Naive thymus-derived CD4-positive, alpha-beta T cell (primary cell): Measurements from ENCODE around the gene SCAPER. TPM values are rescaled to one million over a fixed set of nuclear protein-coding genes. Genes with fewer than 3 reads are reported as not detected.
A peak's percentile ranks its signal among the peaks of the same experiment; 100 is the strongest.

Experiments
- ATAC-seq: fragments of 150-1000 bp; cut with Tn5 transposase; 2 replicates; pipeline ENCODE4 v1.10.0; 2021; ENCODE audit warnings: mild to moderate bottlenecking, moderate library complexity
- CTCF ChIA-PET: fragments of 350-600 bp; sonication (Branson Sonifier 250); formaldehyde crosslinking; loops from one replicate; lab custom pipeline; 2021; ENCODE audit warnings: antibody characterized with exemption; lab: Charles Lee
- POLR2A ChIA-PET: fragments of 350-600 bp; sonication (Branson Sonifier 250); formaldehyde crosslinking; loops from one replicate; lab custom pipeline; 2021; ENCODE audit warnings: antibody characterized with exemption, inconsistent platforms; lab: Charles Lee
- DNase-seq, 9 donors: peaks; one replicate each; pipeline versions ENCODE4 v3.0.0 to v3.0.0-alpha.2; 2020 to 2022; ENCODE audit warnings: mixed read lengths in 1 of 9
- H3K27ac ChIP-seq: one replicate; pipeline ENCODE4 v1.7.0; 2013; ENCODE audit warnings: mild to moderate bottlenecking, low read depth, low read length, moderate library complexity
- H3K27me3 ChIP-seq, 2 donors: one replicate each; pipeline ENCODE4 v1.7.0; 2013; ENCODE audit warnings: low read length in 2 of 2, mild to moderate bottlenecking in 2 of 2, moderate library complexity in 2 of 2; ENCODE audit not compliant: control insufficient read depth in 2 of 2, insufficient read depth in 2 of 2
- H3K36me3 ChIP-seq, 3 experiments: 1 replicate in 2 of 3; 2 replicates in 1 of 3; pipeline ENCODE4 v1.7.0; 2013; ENCODE audit warnings: low read length in 3 of 3, mild to moderate bottlenecking in 3 of 3, moderate library complexity in 1 of 3; ENCODE audit not compliant: insufficient read depth in 3 of 3, control insufficient read depth in 2 of 3
- H3K4me1 ChIP-seq, 2 donors: one replicate each; pipeline ENCODE4 v1.7.0; 2013; ENCODE audit warnings: low read length in 2 of 2, mild to moderate bottlenecking in 2 of 2, moderate library complexity in 1 of 2; ENCODE audit not compliant: control insufficient read depth in 2 of 2, insufficient read depth in 2 of 2
- H3K4me3 ChIP-seq: 2 replicates; pipeline ENCODE4 v1.7.0; 2013; ENCODE audit warnings: mild to moderate bottlenecking, low read length
- H3K9me3 ChIP-seq, 3 experiments: 1 replicate in 2 of 3; 2 replicates in 1 of 3; pipeline ENCODE4 v1.7.0; 2013; ENCODE audit warnings: low read length in 3 of 3; ENCODE audit not compliant: control insufficient read depth in 2 of 3
- H3K27ac Mint-ChIP-seq, 9 donors: one replicate each; pipeline ENCODE4 v1.8.0; 2020 to 2022; ENCODE audit warnings: mixed read lengths in 9 of 9, mild to moderate bottlenecking in 8 of 9, moderate library complexity in 5 of 9, inconsistent platforms in 2 of 9
- H3K27me3 Mint-ChIP-seq, 5 donors: one replicate each; pipeline ENCODE4 v1.8.0; 2021 to 2022; ENCODE audit warnings: mixed read lengths in 5 of 5, mild to moderate bottlenecking in 1 of 5
- H3K36me3 Mint-ChIP-seq, 5 donors: one replicate each; pipeline ENCODE4 v1.8.0; 2020 to 2022; ENCODE audit warnings: mixed read lengths in 5 of 5, mild to moderate bottlenecking in 3 of 5, inconsistent platforms in 1 of 5
- H3K4me1 Mint-ChIP-seq, 7 donors: one replicate each; pipeline ENCODE4 v1.8.0; 2020 to 2022; ENCODE audit warnings: mixed read lengths in 7 of 7, mild to moderate bottlenecking in 3 of 7, inconsistent platforms in 1 of 7
- H3K4me3 Mint-ChIP-seq, 10 donors: one replicate each; pipeline ENCODE4 v1.8.0; 2020 to 2022; ENCODE audit warnings: mild to moderate bottlenecking in 10 of 10, mixed read lengths in 10 of 10, moderate library complexity in 6 of 10, inconsistent platforms in 2 of 10
- H3K9me3 Mint-ChIP-seq, 11 donors: one replicate each; pipeline ENCODE4 v1.8.0; 2020 to 2022; ENCODE audit warnings: mixed read lengths in 11 of 11, mild to moderate bottlenecking in 4 of 11, inconsistent platforms in 1 of 11, moderate library complexity in 1 of 11
- intact Hi-C, 2 donors: fragments of 100-400 bp; cut with micrococcal nuclease; formaldehyde crosslinking; loops; one replicate each; pipeline ENCODE4 v1.15.1; 2023
- polyA plus RNA-seq, 2 donors: library from polyadenylated mRNA; unstranded; fragments of 300-500 nt; fragmentation: Illumina TruSeq; gene quantifications; one replicate each; pipeline ENCODE4 v1.2.3, GENCODE V29; 2021
- total RNA-seq, 6 experiments: library from RNA in 5 of 6; stranded (reverse) in 5 of 6; gene quantifications; 1 replicate in 5 of 6; 2 replicates in 1 of 6; pipeline ENCODE4 v1.2.3 and lab custom pipeline; 2021 to 2026

SCAPER gene
- total and polyA plus RNA-seq, 7 experiments from 2014 or later = 22.6 to 56.9 (median 48.8) TPM

DNA sequence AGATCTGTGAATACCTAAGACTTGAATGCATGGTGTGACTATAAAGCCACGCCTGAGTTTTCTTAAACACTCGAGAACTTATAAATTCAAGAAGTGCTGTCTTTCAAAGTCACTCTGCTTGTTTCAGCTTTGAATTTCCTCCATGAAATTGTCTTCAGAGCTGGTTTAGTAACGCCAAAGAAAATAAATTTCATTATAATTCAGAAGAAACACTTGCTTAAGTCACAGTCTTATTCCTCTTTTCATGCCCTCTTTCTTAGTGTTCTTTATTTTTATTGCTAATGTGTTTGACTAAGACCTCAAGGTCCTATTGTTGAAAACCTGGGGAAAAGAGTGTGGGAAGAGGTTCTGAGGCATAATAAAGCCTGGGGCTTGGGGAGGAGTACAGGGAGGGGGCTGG lies 23.1 kb upstream of the SCAPER start:
- DNase-seq = no peak
- ChIA-PET POLR2A (interaction anchor here (0.6 kb wide), 2 partner anchors 18 to 493 kb away, joined by 3 read pairs; no protein-coding TSS in a partner anchor), CTCF (no interaction called here)
- no peak overlapping the region for H3K27ac Mint-ChIP-seq
- H3K27me3 Mint-ChIP-seq = peaks cover 0 to 41% (median 0%) of the 10 kb centered on the region in 5 donors
- peaks cover 0 to 3% (median 2%) of the 10 kb centered on the region in 5 donors for H3K36me3 Mint-ChIP-seq
- no peaks in the 10 kb centered on the region for H3K36me3 ChIP-seq
- H3K4me1 Mint-ChIP-seq = peaks cover 9 to 21% (median 19%) of the 10 kb centered on the region in 7 donors
- H3K4me3 Mint-ChIP-seq = no peak overlapping the region
- ATAC-seq = no peak
- H3K27me3 ChIP-seq = no peaks in the 10 kb centered on the region
- H3K27ac ChIP-seq = no peak overlapping the region
- H3K9me3 Mint-ChIP-seq = no peaks in the 10 kb centered on the region
- H3K4me1 ChIP-seq = peaks cover 4 to 14% of the 10 kb centered on the region in 2 donors
- intact Hi-C loops = no loop called here
- no peak overlapping the region for H3K4me3 ChIP-seq
- no peaks in the 10 kb centered on the region for H3K9me3 ChIP-seq

DNA sequence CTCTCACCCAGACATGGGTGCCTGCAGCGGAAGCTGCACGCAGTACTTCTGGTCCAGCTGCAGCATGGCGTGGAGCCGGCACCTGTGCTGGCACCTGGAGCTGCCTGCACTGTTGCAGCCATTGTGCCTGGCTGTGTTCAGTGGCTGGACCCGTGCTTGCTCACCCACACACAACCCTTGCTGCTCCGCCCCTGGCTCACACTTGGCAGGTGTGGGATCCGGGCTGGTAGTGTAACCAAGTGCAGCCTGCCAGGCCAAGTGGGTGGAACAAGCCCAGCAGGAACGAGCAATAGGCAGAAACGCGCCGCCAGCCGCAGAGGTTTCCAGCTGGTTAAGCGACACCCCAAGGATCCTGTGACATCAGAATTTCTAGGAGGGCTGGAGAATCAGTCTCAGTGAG lies 11.2 kb upstream of the SCAPER start:
- no peaks in the 10 kb centered on the region for H3K36me3 ChIP-seq
- H3K27me3 Mint-ChIP-seq = peaks cover 0 to 46% (median 5%) of the 10 kb centered on the region in 5 donors
- ChIA-PET CTCF (interaction anchor here (1.5 kb wide), 1 partner anchor 79 kb away, joined by 4 read pairs; the partner anchor contains the start of gene PSTPIP1), POLR2A (no interaction called here)
- peaks cover 0 to 5% (median 0%) of the 10 kb centered on the region in 7 donors for H3K4me1 Mint-ChIP-seq
- no peak overlapping the region for H3K27ac ChIP-seq
- no peak overlapping the region for H3K4me3 ChIP-seq
- DNase-seq (no peak), ATAC-seq (no peak)
- no peaks in the 10 kb centered on the region for H3K9me3 ChIP-seq
- H3K9me3 Mint-ChIP-seq = no peaks in the 10 kb centered on the region
- H3K36me3 Mint-ChIP-seq = no peaks in the 10 kb centered on the region
- H3K27ac Mint-ChIP-seq = no peak overlapping the region
- intact Hi-C loops = no loop called here
- H3K4me3 Mint-ChIP-seq = no peak overlapping the region
- H3K4me1 ChIP-seq = no peaks in the 10 kb centered on the region
- H3K27me3 ChIP-seq = no peaks in the 10 kb centered on the region

DNA sequence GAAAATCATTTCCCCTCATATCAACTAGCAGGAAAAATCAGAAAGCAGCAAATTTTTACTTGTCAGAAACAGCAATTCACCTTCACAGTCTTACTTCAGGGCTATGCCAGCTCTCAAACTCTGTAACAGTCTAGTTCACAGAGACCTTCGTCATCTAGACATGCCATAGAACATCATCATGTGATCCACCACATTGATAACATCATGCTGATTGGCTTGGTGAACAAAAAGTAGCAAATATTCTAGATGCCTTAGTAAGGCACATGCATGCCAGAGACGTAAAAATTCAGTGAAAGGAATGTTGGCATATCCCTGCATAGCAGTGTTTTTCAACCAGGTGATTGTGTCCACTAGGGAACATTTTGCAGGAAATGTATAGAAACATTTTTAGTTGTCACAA lies 8.6 kb upstream of the SCAPER start:
- CTCF ChIA-PET = no interaction called here
- POLR2A ChIA-PET = interaction anchor here (1.1 kb wide), 1 partner anchor 8 kb away, joined by 4 read pairs; the partner anchor contains the start of gene SCAPER
- Mint-ChIP-seq H3K36me3 (no peaks in the 10 kb centered on the region), H3K9me3 (no peaks in the 10 kb centered on the region), H3K27ac (no peak overlapping the region), H3K27me3 (peaks cover 0 to 25% (median 5%) of the 10 kb centered on the region in 5 donors), H3K4me1 (peaks cover 0 to 5% (median 0%) of the 10 kb centered on the region in 7 donors), H3K4me3 (no peak overlapping the region)
- no peak for DNase-seq
- intact Hi-C loops = no loop called here
- no peak for ATAC-seq
- Histone ChIP-seq H3K9me3 (no peaks in the 10 kb centered on the region), H3K36me3 (no peaks in the 10 kb centered on the region), H3K4me1 (no peaks in the 10 kb centered on the region), H3K4me3 (no peak overlapping the region), H3K27me3 (no peaks in the 10 kb centered on the region), H3K27ac (no peak overlapping the region)

- no peaks in the 10 kb centered on the region for H3K9me3 ChIP-seq
- Mint-ChIP-seq H3K27ac (no peak overlapping the region), H3K4me1 (peaks cover 0 to 5% (median 4%) of the 10 kb centered on the region in 7 donors), H3K4me3 (no peak overlapping the region), H3K36me3 (no peaks in the 10 kb centered on the region), H3K27me3 (peaks cover 0 to 15% (median 4%) of the 10 kb centered on the region in 5 donors), H3K9me3 (no peaks in the 10 kb centered on the region)
- no peak for ATAC-seq
- ChIA-PET CTCF (no interaction called here), POLR2A (no interaction called here)
- H3K27me3 ChIP-seq = no peaks in the 10 kb centered on the region
- no peak for DNase-seq
- intact Hi-C loops = no loop called here
- H3K4me3 ChIP-seq = no peak overlapping the region
- no peak overlapping the region for H3K27ac ChIP-seq
- no peaks in the 10 kb centered on the region for H3K36me3 ChIP-seq
- H3K4me1 ChIP-seq = no peaks in the 10 kb centered on the region
Measured at GRCh38 chr15:76912430-76912829, 7.3 kb upstream of the SCAPER start.

DNA sequence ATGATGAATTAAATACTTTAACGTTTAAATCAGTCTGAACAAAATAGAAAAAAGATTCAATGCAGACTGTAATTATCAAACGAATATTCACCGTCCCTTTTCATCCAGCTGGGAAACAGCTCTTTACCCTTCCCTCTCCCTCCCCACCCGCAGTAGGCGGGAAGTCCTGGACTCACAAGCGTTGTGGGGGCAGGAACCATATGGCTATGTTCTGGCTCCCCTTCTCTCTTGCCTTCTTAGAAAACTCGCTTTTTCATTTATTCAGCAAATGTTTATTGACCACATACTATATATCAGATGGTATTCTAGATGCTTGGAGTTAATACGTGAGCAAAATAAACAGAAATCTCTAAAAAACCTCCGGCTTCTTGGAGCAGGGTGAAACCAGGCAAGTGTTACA lies 715 bp upstream of the SCAPER start:
- Mint-ChIP-seq H3K4me3 (peak overlapping the region; percentile 86 to 96 (median 94)), H3K36me3 (peaks cover 0 to 4% (median 0%) of the 10 kb centered on the region in 5 donors), H3K4me1 (peaks cover 18 to 43% (median 36%) of the 10 kb centered on the region in 7 donors), H3K27me3 (no peaks in the 10 kb centered on the region), H3K27ac (peak overlapping the region; percentile 87 to 99 (median 97)), H3K9me3 (peaks cover 0 to 3% (median 0%) of the 10 kb centered on the region in 11 donors)
- DNase-seq (no peak), ATAC-seq (no peak)
- H3K4me1 ChIP-seq = peaks cover 8 to 26% of the 10 kb centered on the region in 2 donors
- H3K27ac ChIP-seq = peak overlapping the region; percentile 84
- H3K4me3 ChIP-seq = peak overlapping the region; percentile 64
- H3K36me3 ChIP-seq = peaks cover 0 to 5% (median 0%) of the 10 kb centered on the region in 3 experiments
- ChIA-PET CTCF (interaction anchor here (0.7 kb wide), 1 partner anchor 589 kb away, joined by 3 read pairs; no protein-coding TSS in a partner anchor), POLR2A (interaction anchor here (0.6 to 3.3 kb wide), 7 partner anchors 8 to 528 kb away, joined by 3 to 28 read pairs (median 4); partner anchors contain the start of genes PSTPIP1 and RCN2)
- intact Hi-C loops = loop anchor here (1.0 to 10.0 kb wide), 7 partner anchors 25 to 1061 kb away; partner anchors contain the start of genes RCN2 (in 2 of the 2), HMG20A (in 1 of the 2), PEAK1 (in 1 of the 2) and PSTPIP1 (in 1 of the 2)
- H3K27me3 ChIP-seq = no peaks in the 10 kb centered on the region
- no peaks in the 10 kb centered on the region for H3K9me3 ChIP-seq

DNA sequence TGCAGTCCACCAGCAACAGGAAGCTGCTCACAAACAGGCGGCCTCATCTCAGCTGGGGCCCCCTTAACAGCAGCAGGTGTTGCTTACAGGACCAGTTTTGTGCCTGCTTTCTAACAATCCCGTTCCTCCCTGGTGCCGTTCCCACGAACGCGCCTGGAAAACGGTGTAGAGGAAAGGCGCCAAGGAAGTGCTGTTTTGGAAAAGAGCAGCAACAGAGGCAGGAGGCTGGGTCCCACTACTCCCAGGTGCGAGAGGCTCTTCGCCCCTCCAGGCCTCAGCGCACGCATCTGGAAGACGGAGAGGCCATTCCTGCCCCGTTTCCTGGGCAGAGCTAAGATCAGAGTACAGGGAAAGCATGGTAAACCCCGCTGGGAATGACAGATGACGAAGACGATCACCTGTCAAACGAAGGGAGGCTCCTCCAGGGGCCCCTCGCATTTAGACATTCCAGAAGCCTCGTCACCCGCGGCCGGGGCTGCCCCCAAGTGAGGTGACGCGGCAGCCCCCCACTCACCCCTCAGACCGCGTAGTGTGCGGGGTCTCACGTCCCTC lies 603 bp downstream of the SCAPER start:
- peaks cover 0 to 3% (median 0%) of the 10 kb centered on the region in 11 donors for H3K9me3 Mint-ChIP-seq
- no peaks in the 10 kb centered on the region for H3K27me3 Mint-ChIP-seq
- peak overlapping the region; percentile 93 to 99 (median 96) for H3K27ac Mint-ChIP-seq
- H3K4me1 Mint-ChIP-seq = peaks cover 18 to 43% (median 36%) of the 10 kb centered on the region in 7 donors
- intact Hi-C loops = loop anchor here (1.0 to 10.0 kb wide), 9 partner anchors 27 to 1060 kb away; partner anchors contain the start of genes RCN2 (in 2 of the 2), HMG20A (in 1 of the 2), PEAK1 (in 1 of the 2) and PSTPIP1 (in 1 of the 2)
- ATAC-seq (peak; percentile 1), DNase-seq (peak in 7 of 9 donors; percentile 14 to 29 (median 23))
- H3K36me3 Mint-ChIP-seq = peaks cover 0 to 5% (median 5%) of the 10 kb centered on the region in 5 donors
- H3K9me3 ChIP-seq = no peaks in the 10 kb centered on the region
- H3K36me3 ChIP-seq = peaks cover 0 to 5% (median 0%) of the 10 kb centered on the region in 3 experiments
- POLR2A ChIA-PET = interaction anchor here (0.7 to 3.3 kb wide), 5 partner anchors 26 to 984 kb away, joined by 3 to 28 read pairs (median 4); partner anchors contain the start of genes PSTPIP1 and RCN2
- peak overlapping the region; percentile 84 for H3K27ac ChIP-seq
- no peaks in the 10 kb centered on the region for H3K27me3 ChIP-seq
- CTCF ChIA-PET = interaction anchor here (0.6 to 1.2 kb wide), 3 partner anchors 10 to 200 kb away, joined by 3 to 4 read pairs (median 3); no protein-coding TSS in a partner anchor
- H3K4me3 Mint-ChIP-seq = peak overlapping the region; percentile 86 to 96 (median 94)
- peaks cover 8 to 26% of the 10 kb centered on the region in 2 donors for H3K4me1 ChIP-seq
- H3K4me3 ChIP-seq = peak overlapping the region; percentile 64
